Activated T-cell treated with anti-CD3 and anti-CD28 coated beads, Interleukin-2, amount 50 U/mL, for 48 hours (primary cell): ENCODE measurements around the gene PWP1.

Experiments used
- DNase-seq, 2 experiments: peaks; one replicate each; pipeline ENCODE4 v3.0.0-alpha.2; 2020

Gene PWP1

GRCh38 chr12:107736914-107737313 lies 51.3 kb downstream of the PWP1 start:
- DNase-seq: no peak

- no peak for DNase-seq
Observed at GRCh38 chr12:107748472-107748871, 62.9 kb downstream of the PWP1 start.

- DNase-seq: no peak
Observed at GRCh38 chr12:107749083-107749482, 63.5 kb downstream of the PWP1 start.

- peak in 1 of 2 experiments; percentile 30 for DNase-seq
Observed at GRCh38 chr12:107759410-107759809, 73.8 kb downstream of the PWP1 start.

GRCh38 chr12:107760207-107760808 lies 74.7 kb downstream of the PWP1 start:
- peak; percentile 58 to 64 for DNase-seq

- DNase-seq: peak; percentile 90 to 93
Observed at GRCh38 chr12:107760809-107761501, 75.4 kb downstream of the PWP1 start, which contains the start of gene PRDM4. PRDM4 (minus strand) TSS chr12:107761137; CDS start chr12:107760515, 622 bp downstream.

- DNase-seq: no peak
Observed at GRCh38 chr12:107761502-107761904, 75.9 kb downstream of the PWP1 start.
